Endodermal cell (in vitro differentiated cells): ENCODE data around the gene HMGB4. TPM values are rescaled to one million over a fixed set of nuclear protein-coding genes. Genes with fewer than 3 reads are reported as not detected.

Experiments used
- DNase-seq: peaks from one replicate; pipeline ENCODE4 v3.0.0-alpha.2; 2017
- H3K27ac ChIP-seq: 2 replicates; pipeline ENCODE4 v1.5.1; 2013; ENCODE audit warnings: mild to moderate bottlenecking, low read depth, low read length, moderate library complexity
- H3K27me3 ChIP-seq: 2 replicates; pipeline ENCODE4 v1.6.1; 2013; ENCODE audit warnings: mild to moderate bottlenecking, low read length, moderate library complexity; ENCODE audit not compliant: insufficient read depth, control insufficient read depth, poor library complexity, severe bottlenecking
- H3K36me3 ChIP-seq: 2 replicates; pipeline ENCODE4 v1.7.0; 2013; ENCODE audit warnings: mild to moderate bottlenecking, low read length, moderate library complexity; ENCODE audit not compliant: control insufficient read depth, insufficient read depth
- H3K4me1 ChIP-seq: one replicate; pipeline ENCODE4 v1.7.0; 2013; ENCODE audit warnings: low read length; ENCODE audit not compliant: control insufficient read depth, insufficient read depth
- H3K4me3 ChIP-seq: 2 replicates; pipeline ENCODE4 v1.5.1; 2013; ENCODE audit warnings: mild to moderate bottlenecking, low read length, moderate library complexity
- H3K9ac ChIP-seq: 2 replicates; pipeline ENCODE4 v1.6.1; 2013; ENCODE audit warnings: mild to moderate bottlenecking, low read length, moderate library complexity; ENCODE audit not compliant: poor library complexity, severe bottlenecking; ENCODE audit errors: extremely low read depth
- H3K9me3 ChIP-seq: 2 replicates; pipeline ENCODE4 v1.6.1; 2013; ENCODE audit warnings: mild to moderate bottlenecking, low read length, moderate library complexity; ENCODE audit not compliant: control insufficient read depth
- H3K27ac Mint-ChIP-seq: 2 replicates; pipeline ENCODE4 v1.8.0; 2020; ENCODE audit warnings: mixed read lengths
- H3K27me3 Mint-ChIP-seq: 2 replicates; pipeline ENCODE4 v1.8.0; 2021; ENCODE audit warnings: mild to moderate bottlenecking, mixed read lengths; ENCODE audit not compliant: insufficient read depth
- H3K36me3 Mint-ChIP-seq: 2 replicates; pipeline ENCODE4 v1.8.0; 2020; ENCODE audit warnings: low read depth, mixed read lengths
- H3K4me1 Mint-ChIP-seq: 2 replicates; pipeline ENCODE4 v1.8.0; 2020; ENCODE audit warnings: mixed read lengths
- H3K4me3 Mint-ChIP-seq: 2 replicates; pipeline ENCODE4 v1.8.0; 2020; ENCODE audit warnings: mild to moderate bottlenecking, moderate library complexity, mixed read lengths
- H3K9me3 Mint-ChIP-seq: 2 replicates; pipeline ENCODE4 v1.8.0; 2020; ENCODE audit warnings: mild to moderate bottlenecking, mixed read lengths
- CTCF ChIP-seq: fragments of 200-600 bp; sonication (generic); conservative IDR thresholded peaks from 2 replicates; pipeline ENCODE4 v1.5.0; 2021; ENCODE audit warnings: antibody characterized with exemption, mild to moderate bottlenecking
- WGBS, 2 experiments: methylation state at CpG; one replicate each; pipeline versions ENCODE4 v1.1.5 to v1.1.7; 2013; ENCODE audit warnings: missing lambda C conversion rate in 2 of 2, mixed read lengths in 1 of 2; ENCODE audit not compliant: insufficient coverage in 1 of 2, insufficient read length in 1 of 2; 5-methylcytosine and 5-hydroxymethylcytosine counted together
- long read RNA-seq, 4 experiments: library from polyadenylated mRNA in 2 of 4; library from RNA in 1 of 4; library from capped mRNA in 1 of 4; stranded (forward) in 3 of 4; unstranded in 1 of 4; transcript quantifications; one replicate each; pipeline ENCODE4 v2.0.0, GENCODE V29; 2020 to 2021; ENCODE audit warnings: inconsistent platforms in 1 of 4
- polyA plus RNA-seq, 2 experiments: library from polyadenylated mRNA; stranded (reverse); fragments of 50-300 nt; gene quantifications; one replicate each; pipeline ENCODE4 v1.2.3, GENCODE V29; 2013
- total RNA-seq, 2 donors: library from RNA; stranded (reverse); fragmentation: NEBNext Ultra II Directional in 1 of 2; extraction: Animal tissue kit (Norgen Biotek cat#: 25700) in 1 of 2; gene quantifications; 2 replicates in 1 of 2; 3 replicates in 1 of 2; pipeline ENCODE4 v1.2.1, GENCODE V29; 2021

Gene HMGB4, protein sequence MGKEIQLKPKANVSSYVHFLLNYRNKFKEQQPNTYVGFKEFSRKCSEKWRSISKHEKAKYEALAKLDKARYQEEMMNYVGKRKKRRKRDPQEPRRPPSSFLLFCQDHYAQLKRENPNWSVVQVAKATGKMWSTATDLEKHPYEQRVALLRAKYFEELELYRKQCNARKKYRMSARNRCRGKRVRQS
- not detected for total RNA-seq
- polyA plus RNA-seq (2013, experiment 1 of 2) = not detected
- polyA plus RNA-seq (2013, experiment 2 of 2) = not detected
- long read RNA-seq, experiment 1 = 0 reads
- long read RNA-seq, experiment 2 = 0 reads
- long read RNA-seq, experiment 3 = 0 reads
- long read RNA-seq, experiment 4 = 0 reads

DNA sequence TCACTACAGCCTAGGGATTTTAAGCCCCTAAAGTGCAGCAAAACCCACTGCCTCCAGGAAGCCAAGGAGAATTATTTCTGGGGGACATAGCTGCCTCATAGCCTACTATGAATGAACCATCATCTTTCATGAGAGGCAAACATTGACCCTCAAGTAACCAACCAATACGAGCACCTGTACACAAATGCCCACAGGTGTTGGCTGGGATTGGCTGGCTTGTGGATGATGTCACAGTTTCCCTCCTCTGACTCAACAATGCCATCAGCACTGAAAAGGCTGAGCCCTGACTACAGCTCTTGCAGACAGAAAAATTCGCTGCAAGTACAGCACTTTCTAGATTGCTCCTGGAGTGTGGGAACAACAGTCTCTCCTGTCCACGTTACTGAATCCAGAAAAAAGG, at the start of gene HMGB4:
Gene HMGB4, plus strand, starts transcription at position 301 of the 400 bp plus-strand sequence. CDS start 113 bp downstream, outside the sequence.
- H3K27me3 Mint-ChIP-seq = peaks cover 46% of the 10 kb centered on the region
- peaks cover 5% of the 10 kb centered on the region for H3K36me3 Mint-ChIP-seq
- WGBS, 2 experiments = 86 to 90% methylated on average over 2 to 3 of the region's 3 CpGs
- no peak for DNase-seq
- H3K4me3 ChIP-seq = no peak within 1 kb of the TSS
- no peak within 1 kb of the TSS for H3K9ac ChIP-seq
- H3K4me3 Mint-ChIP-seq = no peak within 1 kb of the TSS
- H3K36me3 ChIP-seq = no peaks in the 10 kb centered on the region
- no peak within 1 kb of the TSS for H3K27ac ChIP-seq
- no peak for TF ChIP-seq CTCF
- peaks cover 49% of the 10 kb centered on the region for H3K27me3 ChIP-seq
- H3K4me1 Mint-ChIP-seq = peaks cover 36% of the 10 kb centered on the region
- H3K4me1 ChIP-seq = no peaks in the 10 kb centered on the region
- no peak within 1 kb of the TSS for H3K27ac Mint-ChIP-seq
- H3K9me3 ChIP-seq = peaks cover 21% of the 10 kb centered on the region
- H3K9me3 Mint-ChIP-seq = peaks cover 21% of the 10 kb centered on the region

DNA sequence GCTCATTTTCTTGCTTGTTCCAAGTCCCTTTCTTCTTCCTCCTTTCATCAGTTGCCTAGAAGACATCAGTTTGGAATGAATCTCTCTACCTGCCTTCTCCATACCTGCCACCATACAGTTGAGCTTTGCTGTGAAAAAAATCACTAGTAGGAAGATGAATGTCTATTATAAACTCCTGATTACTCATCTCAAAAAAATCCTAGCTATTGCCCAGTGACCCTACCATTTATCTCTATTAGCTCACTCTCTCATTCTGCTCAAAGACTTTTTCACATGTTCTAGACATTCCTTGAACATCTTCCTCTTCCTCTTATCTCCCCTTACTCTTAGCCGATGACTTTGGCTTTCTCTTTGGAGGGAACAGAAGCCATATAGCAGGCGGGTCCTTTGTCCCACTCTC, 49.7 kb upstream of the HMGB4 start:
- H3K9me3 ChIP-seq = peaks cover 5% of the 10 kb centered on the region
- H3K9ac ChIP-seq = no peak overlapping the region
- no peaks in the 10 kb centered on the region for H3K36me3 ChIP-seq
- no peak overlapping the region for H3K27ac Mint-ChIP-seq
- peaks cover under 1% of the 10 kb centered on the region for H3K9me3 Mint-ChIP-seq
- no peaks in the 10 kb centered on the region for H3K4me1 Mint-ChIP-seq
- 94 to 97% methylated on average over 2 of the region's 2 CpGs for WGBS, 2 experiments
- no peak for TF ChIP-seq CTCF
- H3K27me3 ChIP-seq = no peaks in the 10 kb centered on the region
- no peaks in the 10 kb centered on the region for H3K4me1 ChIP-seq
- peaks cover 2% of the 10 kb centered on the region for H3K27me3 Mint-ChIP-seq
- H3K27ac ChIP-seq = no peak overlapping the region
- DNase-seq = no peak
- H3K4me3 ChIP-seq = no peak overlapping the region
- no peaks in the 10 kb centered on the region for H3K36me3 Mint-ChIP-seq
- no peak overlapping the region for H3K4me3 Mint-ChIP-seq

GRCh38 chr1:33815061-33815460, 48.8 kb upstream of the HMGB4 start:
- Mint-ChIP-seq H3K27me3 (peaks cover 2% of the 10 kb centered on the region), H3K27ac (no peak overlapping the region), H3K4me1 (no peaks in the 10 kb centered on the region), H3K9me3 (no peaks in the 10 kb centered on the region), H3K4me3 (no peak overlapping the region), H3K36me3 (no peaks in the 10 kb centered on the region)
- TF ChIP-seq CTCF = no peak
- no peak for DNase-seq
- H3K4me3 ChIP-seq = no peak overlapping the region
- H3K27ac ChIP-seq = no peak overlapping the region
- H3K27me3 ChIP-seq = no peaks in the 10 kb centered on the region
- H3K36me3 ChIP-seq = no peaks in the 10 kb centered on the region
- WGBS, 2 experiments = 90 to 100% methylated on average over 1 to 4 of the region's 4 CpGs
- H3K4me1 ChIP-seq = no peaks in the 10 kb centered on the region
- H3K9ac ChIP-seq = no peak overlapping the region
- H3K9me3 ChIP-seq = no peaks in the 10 kb centered on the region
